T-helper 1 cell (primary cell): Measurements from ENCODE around the gene RUSF1.

ENCODE experiments used
- DNase-seq, 5 donors: peaks; one replicate each; pipeline ENCODE4 v3.0.0-alpha.2; 2012 to 2020

The RUSF1 gene

DNA sequence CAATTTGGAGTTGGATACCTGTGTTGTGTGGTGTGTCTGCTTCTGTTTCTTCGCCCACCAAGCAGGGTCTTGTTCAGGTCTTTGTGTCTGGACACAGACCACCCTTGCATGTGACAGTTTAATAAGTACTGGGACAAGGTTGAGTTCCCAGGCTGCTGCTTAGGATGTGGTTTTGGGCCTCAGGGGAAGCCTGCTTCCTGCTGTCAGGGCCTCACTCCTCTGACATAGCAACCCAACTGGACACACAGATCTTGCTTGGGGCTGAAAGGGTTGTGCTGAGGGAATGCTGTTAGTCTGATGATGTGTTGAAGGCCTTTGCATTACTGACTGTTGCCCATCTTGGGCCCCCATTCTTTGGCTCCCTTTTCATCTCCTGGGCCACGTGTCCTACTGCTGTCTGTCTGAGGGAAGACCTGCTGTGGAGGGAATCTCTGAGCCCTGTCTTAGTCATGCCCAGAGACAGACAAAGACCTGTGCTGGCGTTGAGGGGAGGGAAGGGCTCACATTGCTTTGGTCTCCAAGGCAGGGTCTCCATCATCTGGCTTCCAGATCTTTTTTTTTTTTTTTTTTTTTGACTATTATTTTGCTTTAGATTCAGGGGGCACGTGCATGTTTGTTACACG lies 40.9 kb downstream of the RUSF1 start:
- DNase-seq, result no peak

DNA sequence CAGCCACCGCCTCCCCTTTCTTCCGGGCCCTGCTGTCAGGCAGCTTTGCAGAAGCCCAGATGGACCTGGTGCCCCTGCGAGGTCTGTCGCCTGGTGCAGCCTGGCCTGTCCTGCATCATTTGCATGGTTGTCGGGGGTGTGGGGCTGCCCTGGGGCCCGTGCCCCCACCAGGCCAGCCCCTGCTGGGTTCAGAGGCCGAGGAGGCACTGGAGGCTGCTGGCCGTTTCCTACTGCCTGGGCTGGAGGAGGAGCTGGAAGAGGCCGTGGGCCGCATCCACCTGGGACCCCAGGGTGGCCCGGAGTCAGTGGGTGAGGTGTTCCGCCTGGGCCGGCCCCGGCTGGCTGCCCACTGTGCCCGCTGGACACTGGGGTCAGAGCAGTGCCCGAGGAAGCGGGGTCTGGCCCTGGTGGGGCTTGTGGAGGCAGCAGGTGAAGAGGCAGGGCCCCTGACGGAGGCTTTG lies 41.8 kb downstream of the RUSF1 start:
- DNase-seq, result no peak

DNA sequence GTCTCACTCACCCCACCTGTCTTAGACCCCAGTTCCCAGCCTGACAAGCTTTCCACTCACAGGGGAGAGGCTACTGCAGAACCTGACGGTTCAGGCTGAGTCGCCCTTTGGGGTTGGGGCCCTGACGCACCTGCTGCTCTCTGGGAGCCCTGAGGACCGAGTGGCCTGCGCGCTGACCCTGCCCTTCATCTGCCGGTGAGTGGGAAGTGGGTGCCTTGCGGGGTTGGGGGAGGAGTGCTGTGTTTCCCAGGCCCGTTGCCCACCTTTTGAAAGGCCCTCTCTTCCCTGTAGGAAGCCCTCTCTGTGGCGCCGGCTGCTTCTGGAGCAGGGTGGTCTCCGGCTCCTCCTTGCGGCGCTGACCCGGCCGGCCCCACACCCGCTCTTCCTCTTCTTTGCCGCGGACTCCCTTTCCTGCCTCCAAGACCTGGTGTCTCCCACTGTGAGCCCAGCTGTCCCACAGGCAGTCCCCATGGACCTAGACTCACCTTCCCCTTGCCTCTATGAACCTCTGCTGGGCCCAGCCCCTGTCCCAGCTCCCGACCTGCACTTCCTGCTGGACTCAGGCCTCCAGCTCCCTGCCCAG lies 42.3 kb downstream of the RUSF1 start:
- DNase-seq, result no peak

DNA sequence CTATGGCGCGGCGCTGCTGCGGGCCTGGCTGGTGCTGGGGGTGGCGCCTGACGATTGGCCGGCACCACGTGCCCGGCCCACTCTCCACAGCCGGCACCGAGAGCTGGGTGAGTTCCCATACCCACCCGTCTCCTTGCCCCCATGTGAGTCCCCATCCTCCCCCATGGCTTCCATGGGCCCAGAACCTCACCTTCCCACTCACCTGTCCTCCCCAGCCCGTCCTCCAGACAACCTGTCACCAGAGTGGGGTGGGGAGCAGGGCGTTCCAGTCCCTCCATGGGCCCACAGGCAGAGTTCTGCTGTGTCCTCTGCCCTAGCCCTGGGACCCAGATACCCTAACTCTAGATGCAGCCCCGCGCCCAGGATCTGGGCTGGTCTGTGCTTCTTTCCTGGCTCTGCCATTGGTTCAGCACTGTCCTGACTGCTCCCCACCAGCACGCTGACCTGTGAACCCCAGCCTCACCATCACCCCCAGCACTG lies 43.4 kb downstream of the RUSF1 start:
- no peak for DNase-seq

DNA sequence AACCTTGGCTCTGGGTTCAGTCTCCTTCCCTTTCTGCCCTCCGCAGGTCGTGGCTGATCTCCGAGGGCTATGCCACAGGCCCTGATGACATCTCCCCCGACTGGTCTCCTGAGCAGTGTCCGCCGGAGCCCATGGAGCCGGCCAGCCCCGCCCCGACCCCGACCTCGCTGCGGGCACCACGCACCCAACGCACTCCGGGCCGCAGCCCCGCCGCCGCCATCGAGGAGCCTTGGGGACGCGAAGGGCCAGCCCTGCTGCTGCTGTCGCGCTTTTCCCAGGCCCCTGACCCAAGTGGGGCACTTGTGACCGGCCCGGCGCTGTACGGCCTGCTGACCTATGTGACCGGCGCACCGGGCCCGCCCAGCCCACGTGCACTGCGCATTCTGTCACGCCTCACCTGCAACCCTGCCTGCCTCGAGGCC lies 43.8 kb downstream of the RUSF1 start:
- no peak for DNase-seq

DNA sequence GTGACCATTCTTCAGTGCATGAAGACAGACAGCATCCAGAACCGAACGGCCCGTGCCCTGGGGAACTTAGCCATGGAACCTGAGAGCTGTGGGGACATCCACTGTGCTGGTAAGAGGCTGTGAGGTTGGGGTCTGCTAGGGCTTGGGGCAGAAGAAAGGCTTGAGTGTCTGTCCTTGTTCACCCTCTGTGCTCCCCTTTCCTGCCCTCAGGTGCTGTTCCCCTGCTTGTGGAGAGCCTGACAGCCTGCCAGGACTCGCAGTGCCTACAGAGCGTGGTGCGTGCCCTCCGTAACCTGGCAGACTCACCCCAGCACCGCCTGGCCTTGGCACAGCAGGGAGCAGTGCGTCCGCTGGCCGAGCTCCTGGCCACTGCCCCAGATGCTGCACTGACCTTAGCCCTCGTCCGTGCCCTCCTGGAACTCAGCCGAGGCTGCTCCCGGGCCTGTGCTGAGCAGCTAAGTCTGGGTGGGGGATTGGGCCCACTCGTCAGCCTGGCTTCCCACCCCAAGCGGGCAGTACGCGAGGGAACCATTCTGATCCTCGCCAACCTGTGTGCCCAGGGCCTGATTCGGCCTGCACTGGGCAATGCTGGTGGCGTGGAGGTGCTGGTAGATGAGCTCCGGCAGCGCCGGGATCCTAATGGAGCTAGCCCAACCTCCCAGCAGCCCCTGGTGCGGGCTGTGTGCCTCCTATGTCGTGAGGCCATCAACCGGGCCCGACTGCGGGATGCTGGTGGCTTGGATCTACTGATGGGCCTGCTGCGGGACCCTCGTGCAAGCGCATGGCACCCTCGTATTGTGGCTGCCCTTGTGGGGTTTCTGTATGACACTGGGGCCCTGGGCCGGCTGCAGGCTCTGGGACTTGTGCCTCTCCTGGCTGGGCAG lies 46.0 kb downstream of the RUSF1 start:
- no peak for DNase-seq

DNA sequence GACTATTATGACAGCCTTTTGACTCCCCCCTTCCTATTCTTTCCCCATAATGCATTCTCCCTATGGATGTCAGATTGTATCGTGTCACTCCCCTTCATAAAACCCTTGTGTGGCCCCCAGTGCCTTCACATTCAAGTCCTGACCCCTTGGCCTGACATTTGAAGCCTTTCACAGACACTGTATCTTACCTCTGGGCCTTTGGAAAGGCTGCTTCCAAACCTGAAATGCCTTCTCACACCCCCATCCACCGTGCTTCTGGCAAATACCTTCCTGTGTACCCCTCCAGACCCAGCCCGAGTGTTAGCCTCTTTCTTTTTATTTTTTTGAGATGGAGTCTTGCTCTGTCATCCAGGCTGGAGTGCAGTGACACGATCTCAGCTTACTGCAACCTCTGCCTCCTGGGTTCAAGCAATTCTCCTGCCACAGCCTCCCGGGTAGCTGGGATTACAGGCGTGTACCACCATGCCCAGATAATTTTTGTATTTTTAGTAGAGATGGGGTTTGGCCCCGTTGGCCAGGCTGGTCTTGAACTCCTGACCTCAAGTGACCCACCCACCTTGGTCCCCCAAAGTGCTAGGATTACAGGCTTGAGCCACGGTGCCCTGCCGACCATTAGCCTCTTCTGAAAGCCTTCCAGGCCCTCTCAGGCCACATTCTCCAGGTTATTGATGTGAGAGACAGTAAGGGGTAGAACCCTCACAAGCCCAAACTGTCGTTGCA lies 46.8 kb downstream of the RUSF1 start:
- DNase-seq, result no peak

DNA sequence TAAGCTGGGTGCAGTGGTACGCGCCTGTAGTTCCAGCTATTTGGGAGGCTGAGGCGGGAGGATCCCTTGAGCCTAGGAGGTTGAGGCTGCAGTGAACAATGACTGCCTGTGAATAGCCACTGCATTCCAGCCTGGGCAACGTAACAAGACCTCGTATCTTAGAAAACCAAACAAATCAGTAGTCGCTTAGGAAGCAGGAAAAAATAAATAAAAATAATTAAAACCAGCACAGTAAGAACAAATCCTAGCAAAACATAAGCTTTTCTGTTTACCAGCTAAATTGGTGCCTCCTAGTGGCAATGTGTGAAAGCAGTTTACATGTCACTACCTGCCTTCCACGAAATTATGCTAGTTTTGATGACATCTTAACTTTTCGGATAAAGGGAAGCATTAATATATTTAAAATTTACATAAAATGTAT lies 47.6 kb downstream of the RUSF1 start:
- peak in 1 of 5 donors; percentile 62 for DNase-seq

DNA sequence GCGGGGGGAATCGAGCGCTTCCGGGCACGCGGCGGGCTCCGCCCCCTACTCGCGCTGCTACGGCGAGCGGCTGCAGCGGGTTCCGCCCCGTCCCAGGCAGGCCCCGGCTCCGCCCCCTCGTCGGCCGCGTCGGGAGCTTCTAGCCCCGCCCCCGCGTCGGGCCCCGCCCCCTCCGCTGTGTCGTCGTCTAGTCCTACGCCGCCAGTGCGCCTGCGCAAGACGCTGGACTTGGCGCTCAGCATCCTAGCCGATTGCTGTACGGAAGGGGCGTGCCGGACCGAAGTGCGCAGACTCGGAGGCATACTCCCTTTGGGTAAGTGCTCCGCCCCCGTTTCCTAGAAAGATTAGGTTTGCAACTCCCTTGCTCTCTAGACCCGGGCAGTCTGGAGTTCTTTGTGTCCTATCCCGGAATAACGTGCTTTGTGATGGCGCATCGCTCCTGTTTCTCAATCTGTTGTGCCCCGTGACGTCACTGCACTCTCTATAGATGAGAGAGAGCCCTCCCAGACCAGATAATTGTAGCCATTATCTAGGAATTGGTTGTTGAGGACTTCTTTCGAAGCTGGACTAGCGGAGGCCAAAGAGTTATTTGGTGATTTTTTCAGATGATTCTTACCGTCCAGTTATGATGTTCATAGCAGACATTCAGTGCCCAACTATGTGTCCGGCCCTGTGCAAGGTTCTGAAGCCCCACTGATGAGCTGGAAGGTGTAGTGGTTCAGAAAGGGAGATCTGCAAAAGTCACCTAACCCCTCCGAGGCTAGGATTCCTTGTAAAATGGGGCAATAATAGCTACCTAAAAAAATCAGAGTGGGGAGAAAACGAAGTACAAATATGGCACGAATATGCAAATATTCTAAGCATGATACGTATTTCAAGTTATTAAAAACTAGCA lies 48.3 kb downstream of the RUSF1 start:
- DNase-seq, result peak; percentile 99 to 100 (median 100)

DNA sequence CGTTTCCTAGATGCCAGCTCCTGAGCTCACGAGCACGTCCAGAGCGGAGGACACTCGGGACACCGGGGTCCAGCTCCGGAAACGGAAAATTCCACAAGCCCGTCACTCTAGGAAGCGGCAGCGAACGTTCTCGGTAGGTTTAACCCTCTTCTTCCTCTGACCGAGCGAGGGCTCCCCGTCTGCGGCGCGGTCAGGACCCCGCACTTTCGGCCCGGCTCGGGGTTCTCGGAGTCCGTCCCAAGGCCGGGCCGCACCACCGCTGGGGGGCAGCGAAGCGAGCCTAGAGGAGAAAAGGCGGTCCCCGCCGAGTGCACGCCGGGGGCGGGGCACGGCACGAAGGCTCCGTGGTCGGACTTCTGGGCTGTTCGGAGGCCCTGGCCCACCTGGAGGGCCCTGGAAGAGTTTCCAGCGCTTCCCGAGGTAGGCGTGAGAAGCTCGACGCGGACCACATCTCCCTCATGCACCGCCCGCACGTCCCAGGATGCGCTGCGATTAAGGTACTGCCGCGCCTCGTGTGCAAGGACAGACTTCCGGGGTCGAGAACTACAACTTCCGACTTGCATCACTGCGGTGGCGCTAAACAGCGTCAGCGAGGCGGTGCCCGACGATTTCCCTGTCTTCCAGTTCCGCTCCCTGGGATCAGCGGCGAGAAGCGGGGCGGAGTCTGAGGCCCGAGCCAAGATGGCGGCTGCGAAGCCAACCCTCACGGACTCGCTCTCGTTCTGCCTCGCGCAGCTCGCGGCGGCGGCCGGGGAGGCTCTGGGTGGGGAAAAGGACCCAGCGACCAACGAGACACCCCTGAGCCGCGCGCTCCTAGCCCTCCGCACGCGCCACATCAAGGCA lies 49.1 kb downstream of the RUSF1 start, which contains the start of gene ARMC5:
Gene ARMC5 (plus strand): TSS at position 658 of the 843 bp plus-strand sequence. CDS start 24 bp downstream, at position 682.
- peak; percentile 94 to 99 (median 96) for DNase-seq

DNA sequence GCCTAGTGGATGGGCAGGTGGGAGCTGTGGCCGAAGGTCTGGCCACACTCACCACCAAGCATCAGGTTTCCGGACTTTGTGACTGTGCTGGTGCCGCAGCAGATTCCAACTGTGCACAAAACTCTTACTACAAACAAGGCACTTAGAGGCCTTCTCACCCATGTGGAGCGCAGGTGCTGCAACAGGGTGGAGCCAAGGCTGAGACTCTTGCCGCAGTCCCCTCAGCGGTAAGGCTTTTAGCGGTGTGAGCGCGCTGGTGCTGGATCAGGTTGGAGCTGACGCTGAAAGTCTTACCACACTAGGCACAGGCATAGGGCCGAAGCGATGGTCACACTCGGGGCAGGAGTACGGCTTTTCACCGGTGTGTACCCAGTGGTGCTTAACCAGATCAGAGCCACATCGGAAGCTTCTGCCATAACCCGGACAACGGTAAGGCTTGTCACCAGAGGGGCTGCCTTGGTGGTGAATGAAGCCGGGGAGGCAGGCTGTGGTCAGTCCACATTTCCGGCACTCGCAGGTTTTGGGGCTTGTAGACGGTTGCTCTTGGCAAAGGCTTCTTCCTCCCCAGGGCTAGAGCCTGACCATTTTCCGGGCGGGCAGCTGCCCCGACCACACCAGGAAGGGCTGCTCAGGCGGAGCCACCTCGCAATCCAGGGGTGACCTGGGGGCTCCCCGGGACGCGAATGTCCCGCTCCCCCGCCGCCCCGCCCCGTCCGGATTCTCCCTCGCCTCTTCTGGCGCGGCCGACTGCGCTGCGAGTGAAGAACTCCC lies 49.9 kb downstream of the RUSF1 start:
- DNase-seq, result peak; percentile 39 to 74 (median 46)

DNA sequence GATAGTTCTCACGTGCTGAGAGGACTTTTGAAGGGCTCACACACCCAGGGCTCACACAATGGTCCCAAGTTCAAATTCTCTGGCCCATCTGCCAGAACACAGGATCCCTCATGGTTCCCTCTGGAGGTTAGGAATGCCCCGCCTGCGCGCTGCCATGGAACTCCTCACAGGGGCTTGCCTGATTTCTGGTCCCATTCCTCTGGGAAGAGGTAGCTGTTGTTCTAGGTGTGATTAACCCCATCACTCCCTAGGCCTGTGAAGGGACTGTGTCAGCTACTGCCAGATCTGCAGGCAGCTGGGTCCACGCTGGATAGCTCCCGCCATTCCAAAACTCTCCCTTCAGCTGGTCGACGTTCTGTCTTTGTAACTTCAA lies 51.2 kb downstream of the RUSF1 start:
- DNase-seq, result no peak

DNA sequence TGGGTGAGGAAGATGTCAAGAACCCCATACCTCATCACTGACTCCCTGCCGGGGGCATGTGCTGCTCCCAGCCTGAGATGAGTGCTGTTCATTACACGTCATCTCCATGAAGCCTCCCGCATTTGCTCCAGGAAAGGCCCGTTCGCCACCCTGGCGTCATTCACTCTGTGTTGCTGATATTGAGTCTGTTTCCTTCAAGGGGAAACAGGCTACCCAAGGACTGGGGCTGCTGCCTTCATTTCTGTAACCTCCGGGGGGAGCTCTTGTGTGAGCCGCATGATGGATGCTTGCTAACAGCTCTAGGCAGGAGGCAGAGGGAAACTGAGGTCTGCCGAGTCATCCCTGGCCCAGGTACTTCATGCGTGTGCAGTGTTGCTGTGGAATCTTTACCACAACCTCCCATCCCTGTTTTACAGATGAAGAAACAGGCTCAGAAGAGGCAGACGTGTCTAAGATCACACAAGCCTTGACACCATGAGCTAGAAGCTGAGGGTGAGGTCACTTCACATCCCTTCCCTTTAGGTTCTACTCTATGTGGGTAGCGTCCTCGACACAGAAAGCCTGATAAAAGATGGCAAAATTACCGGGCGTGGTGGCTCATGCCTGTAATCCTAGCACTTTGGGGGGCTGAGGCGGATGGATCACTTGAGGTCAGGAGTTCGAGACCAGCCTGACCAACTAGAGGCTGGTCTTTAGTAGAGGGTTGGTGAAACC lies 52.4 kb downstream of the RUSF1 start:
- peak in 1 of 5 donors; percentile 42 for DNase-seq

DNA sequence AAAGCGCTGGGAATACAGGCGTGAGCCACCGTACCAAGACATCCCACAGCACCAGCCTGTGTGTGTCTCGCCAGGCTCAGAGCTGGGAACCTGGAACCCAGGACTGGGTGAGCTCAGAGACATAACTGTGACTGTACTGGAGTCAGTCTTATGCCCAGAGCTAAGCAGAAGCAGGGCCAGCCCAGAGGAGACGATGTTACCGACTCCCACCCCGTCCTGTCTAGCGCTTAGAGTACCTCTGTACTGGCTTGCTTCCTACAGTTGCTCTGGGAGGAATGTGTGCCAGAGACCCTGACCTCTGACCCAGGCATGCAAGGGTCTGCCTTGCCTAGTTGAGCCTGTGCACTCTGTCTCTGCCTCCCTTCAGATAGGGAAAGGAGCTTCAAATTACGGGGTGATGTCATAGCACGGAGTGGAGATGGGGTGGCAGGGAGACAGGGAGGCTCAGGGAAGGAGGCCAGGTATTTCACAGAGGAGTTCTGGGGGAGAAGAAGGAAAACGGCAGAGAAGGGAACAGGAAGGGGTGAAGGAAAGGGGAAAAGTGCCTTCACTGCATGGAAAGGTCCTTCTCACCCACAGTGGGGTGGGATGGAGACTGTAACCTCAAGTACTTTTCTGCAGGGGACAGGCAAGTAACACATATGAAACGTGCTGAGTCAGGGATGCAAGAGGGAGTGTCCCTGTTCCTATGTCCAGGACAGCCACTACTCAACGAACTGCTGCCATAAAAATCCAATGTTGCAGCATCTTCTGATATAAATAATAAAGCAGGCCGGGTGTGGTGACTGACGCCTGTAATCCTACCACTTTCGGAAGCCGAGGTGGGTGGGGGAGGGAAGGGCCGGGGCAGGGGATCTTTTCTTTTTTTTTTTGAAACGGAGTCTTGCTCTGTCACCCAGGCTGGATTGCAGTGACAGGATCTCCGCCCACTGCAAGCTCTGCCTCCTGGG lies 54.7 kb downstream of the RUSF1 start:
- DNase-seq, result no peak

DNA sequence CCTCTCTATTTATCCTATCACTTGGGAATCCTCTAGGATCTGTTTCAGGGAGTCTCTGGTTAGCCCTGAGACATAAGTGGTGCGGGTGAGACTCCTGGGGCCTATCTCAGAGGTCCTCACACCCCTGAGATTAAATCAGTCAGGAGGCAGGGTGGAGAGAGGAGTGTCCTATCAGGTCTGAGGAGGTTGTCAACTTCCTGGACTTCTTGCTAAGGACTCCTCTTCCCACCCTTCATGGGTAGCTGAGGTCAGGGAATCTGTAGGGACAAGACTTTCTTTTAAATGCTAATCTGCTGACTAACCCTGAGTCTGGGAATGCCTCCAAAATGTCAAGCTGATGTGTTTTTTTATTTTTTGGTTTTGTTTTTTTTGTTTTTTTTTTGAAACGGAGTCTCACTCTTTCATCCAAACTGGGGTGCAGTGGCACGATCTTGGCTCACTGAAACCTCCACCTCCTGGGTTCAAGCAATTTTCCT lies 55.5 kb downstream of the RUSF1 start:
- no peak for DNase-seq

DNA sequence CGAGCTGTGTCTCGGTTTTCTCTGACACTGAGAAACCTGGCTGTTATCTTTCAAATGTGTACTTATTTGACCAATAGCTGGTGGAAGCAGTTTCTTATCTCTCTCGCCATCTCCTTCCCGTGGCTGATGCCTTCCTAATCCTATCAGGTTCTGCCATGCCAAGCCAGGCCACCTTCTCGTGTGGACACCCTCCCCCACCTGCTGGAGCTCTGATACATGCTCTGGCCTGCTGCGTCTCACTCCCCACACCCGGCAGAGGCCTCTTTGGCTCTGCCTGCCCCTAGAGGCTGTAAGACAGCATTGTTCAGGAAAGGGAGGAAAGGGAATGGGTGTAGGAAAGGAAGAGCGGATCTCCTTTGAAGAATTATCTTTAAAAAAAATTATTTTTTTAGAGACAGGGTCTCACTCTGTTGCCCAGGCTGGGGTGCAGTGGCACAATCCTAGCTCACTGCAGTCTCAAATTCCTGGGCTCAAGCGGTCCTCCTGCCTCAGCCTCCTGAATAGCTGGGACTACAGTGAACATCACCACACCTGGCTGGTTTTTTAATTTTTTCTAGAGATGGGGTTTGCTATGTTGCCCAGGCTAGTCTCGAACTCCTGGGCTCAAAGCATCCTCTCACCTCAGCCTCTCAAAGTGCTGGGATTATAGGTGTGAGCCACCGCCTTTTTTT lies 56.4 kb downstream of the RUSF1 start:
- no peak for DNase-seq

DNA sequence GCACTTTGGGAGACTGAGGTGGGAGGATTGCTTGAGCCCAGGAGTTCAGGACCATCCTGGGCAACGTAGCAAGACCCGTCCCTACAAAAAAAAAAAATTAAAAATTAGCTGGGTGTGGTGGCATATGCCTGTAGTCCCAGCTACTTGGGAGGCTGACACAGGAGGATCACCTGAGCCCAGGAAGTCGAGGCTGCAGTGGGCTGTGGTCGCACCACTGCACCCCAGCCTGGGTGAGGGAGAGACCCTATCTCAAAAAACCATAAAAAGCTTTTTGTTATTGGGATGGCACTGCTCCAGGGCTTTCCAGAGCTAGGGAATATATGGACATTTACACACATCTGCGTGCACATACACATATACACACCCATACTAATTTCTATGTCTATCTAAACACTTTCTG lies 57.0 kb downstream of the RUSF1 start:
- no peak for DNase-seq
